Subcutaneous adipose tissue (tissue), 4 donors: ENCODE measurements around the gene DIAPH3. TPM values are rescaled to one million over a fixed set of nuclear protein-coding genes. Genes with fewer than 3 reads are reported as not detected.

Source experiments
- total RNA-seq, 4 donors: library from RNA; depleted of rRNA; stranded (reverse); fragments of >200 nt; gene quantifications; one replicate each; pipeline ENCODE4 v1.1.0, GENCODE V29; 2016
- TF ChIP-seq, protein P1 (sequence below): fragments of 450-650 bp; IDR thresholded peaks from one replicate; pipeline ENCODE4 v1.5.1; 2016; ENCODE audit warnings: low read depth, mild to moderate bottlenecking, control low read depth, antibody characterized with exemption, moderate library complexity

The DIAPH3 gene
- total RNA-seq, 4 donors from 2014 or later: 0.38 to 1.5 (median 0.66) TPM; not detected in 1

DNA sequence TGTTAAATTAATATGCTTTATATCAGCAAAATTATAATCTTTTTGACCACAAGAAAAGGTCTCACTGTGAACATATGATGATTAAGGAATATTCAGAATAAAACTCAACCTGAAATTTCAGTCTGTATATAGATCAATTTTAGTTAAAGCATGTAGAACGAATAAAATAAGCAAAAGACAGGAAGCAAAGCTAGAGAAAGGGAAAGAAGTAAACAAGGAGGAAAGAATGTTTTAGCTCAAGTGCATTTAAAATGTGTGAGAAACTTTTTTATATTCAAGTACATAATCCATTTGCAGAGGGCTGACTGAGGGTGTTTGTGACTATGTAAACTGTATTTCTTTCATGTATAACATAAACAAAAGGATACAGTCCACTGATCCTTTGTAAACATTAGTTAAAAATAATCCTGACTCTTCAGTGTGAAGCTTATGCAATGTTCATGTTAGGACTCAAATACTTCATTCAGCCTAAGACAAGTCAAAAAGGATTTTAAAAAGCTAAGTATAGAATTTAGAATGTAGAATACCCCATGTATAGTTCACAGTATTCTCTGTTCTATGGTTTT, 472.1 kb downstream of the DIAPH3 start:
- TF ChIP-seq, protein P1, sequence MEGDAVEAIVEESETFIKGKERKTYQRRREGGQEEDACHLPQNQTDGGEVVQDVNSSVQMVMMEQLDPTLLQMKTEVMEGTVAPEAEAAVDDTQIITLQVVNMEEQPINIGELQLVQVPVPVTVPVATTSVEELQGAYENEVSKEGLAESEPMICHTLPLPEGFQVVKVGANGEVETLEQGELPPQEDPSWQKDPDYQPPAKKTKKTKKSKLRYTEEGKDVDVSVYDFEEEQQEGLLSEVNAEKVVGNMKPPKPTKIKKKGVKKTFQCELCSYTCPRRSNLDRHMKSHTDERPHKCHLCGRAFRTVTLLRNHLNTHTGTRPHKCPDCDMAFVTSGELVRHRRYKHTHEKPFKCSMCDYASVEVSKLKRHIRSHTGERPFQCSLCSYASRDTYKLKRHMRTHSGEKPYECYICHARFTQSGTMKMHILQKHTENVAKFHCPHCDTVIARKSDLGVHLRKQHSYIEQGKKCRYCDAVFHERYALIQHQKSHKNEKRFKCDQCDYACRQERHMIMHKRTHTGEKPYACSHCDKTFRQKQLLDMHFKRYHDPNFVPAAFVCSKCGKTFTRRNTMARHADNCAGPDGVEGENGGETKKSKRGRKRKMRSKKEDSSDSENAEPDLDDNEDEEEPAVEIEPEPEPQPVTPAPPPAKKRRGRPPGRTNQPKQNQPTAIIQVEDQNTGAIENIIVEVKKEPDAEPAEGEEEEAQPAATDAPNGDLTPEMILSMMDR: no peak

DNA sequence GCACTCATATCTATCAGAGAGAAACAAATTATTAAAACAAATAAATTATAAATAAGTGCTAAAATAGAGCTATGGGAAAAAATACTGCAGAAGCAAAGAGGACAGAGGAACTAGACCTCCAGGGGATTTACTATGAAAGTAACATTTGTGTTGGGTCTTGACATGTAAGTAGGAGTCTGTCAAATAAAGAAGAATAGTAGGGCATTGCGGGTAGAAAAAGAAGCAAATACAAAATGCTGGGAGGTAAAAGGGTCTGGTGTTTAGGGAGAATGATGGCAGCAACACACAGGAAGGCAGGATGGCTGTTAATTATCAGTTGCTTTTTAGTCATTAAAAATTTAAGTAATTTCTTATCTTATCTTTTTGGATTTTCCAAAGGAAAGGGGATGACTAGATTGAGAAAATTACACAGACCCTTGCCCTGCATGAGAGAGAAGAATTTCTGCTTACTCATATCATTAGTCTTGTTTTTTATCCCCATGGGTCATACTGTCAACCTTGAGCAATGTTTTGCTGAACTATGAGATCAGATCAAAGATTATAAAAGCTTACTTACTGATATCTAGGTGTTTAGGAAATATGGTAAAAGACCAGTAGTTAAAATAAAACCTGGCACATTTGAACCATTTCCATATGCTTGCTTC, 472.7 kb downstream of the DIAPH3 start:
- TF ChIP-seq, protein P1: no peak

DNA sequence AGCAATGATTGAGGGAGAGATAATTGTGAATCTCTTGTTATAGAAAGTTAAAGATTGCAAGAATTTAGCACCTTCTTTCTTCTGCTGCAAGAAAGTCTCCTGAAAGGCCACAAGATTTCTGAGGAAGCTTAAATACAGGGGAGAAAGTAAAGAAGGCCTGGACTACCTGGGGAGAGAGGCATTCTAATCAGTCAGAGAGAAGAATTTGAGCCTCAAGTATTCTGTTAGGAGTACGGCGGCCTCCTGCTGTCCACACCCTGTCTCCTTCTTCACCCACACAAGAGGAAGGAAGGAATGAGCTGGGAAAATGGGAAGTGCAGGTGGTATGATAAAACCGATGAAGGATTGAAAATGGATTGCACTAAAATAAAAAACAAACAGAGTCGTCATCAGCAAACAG, 474.7 kb downstream of the DIAPH3 start:
- TF ChIP-seq, protein P1: no peak

DNA sequence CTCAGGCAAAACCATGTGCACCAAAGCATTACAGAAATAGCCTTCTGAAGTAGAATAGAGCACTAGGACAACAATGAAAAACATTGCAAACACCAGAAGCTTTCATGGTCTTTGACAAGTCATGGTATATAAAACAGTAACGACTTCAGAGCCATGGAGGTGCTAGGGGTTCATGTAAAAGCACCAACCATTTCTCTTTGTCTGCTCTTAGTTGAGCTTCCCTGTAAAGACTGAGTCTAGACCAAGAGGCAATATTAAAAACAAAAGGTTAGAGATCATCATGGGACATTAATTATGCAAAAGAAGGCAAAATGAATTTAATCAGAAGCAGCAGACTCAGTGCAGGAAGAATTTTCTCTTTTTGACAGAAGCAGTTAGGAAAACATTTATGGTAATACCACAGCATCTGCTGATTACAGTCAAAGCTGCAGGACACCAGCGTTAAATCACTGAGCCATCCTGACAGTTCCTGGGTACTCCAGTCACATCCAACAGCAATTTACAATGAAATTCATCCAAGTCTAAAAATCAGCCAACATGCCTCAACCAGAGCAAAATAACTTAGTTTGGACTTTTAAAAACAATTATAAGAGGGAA, 476.8 kb downstream of the DIAPH3 start:
- TF ChIP-seq, protein P1: no peak

DNA sequence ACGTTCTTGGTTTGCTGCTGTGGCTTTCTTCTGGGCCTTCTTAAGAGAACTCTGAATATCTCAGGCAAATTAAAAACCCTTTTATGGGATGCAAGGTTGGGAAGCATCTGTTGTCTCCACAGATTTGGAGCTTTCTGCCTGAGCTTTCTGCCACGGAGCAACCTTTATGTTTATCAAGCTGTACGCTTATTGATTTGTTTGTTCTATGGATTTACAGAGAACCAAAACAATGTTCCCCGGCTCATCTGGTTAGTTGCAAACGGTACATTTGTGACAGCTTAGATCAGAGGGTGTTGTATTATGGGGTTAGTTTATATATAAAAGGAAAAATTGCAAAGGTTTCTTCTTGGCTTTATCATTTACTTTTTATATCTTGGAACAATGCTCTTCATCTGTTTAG, 479.6 kb downstream of the DIAPH3 start:
- TF ChIP-seq, protein P1: no peak

DNA sequence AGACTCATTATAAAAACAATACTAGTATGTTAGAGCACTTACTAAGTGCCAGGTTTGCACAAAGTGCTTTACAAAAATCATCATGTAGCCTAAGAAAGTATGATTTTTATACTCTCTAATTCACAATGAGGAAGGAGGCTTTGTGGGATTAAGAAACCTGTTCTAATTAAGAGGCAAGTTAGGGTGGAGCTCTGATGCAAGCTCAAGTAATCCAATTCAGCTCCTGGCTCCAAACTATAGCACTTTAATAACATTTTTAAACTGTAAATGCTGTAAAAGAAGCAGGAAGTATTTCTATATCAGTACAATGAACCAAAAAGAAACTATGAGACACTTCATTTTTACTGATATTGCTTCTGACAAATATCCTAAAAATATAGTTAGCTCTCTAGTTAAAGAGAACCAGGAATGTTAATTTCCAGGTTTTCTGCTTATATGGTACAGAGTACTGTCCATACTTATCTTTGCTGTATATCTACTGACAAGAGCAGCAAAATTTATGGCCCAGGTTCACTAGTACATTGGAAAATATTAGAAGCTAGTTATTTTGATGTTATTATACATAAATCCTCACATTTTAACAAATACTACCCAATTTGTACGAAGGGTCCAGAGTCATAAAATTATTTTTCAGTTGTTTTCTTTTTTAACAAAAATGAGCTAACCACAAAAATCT, 482.0 kb downstream of the DIAPH3 start:
- TF ChIP-seq, protein P1: no peak

DNA sequence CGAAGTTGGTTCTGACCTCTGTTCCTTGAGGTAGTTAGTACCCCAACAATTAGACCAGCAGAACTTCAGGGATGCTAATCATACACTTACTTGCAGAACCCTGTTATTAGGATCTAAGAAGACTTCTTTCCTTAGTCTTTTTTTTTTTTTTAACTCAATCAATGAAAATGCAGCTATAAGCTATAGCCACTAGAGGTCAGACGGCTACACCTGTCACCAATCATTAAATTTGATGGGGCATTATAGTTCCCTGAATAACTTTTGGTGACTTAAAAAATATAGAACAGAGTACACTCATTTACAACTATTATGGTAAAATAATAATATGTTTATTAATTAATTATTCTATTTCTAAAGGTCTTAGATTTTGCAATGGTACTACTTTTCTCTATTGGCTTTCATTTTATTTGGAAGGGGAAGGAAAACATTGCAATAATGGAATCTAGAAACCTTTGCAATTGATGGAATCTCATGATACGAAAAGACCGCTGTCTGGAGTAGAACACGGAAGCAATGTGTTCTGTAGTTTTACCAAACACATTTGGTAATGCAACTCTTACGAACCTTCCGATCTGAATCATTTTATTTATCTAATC, 483.2 kb downstream of the DIAPH3 start:
- TF ChIP-seq, protein P1: no peak
